Esophagus squamous epithelium (tissue), 4 donors: ENCODE measurements around the gene MAGI1.

ENCODE experiments used
- POLR2A ChIP-seq, 4 donors: fragments of 450-650 bp; IDR thresholded peaks; one replicate each; pipeline ENCODE4 v1.6.1; 2017; ENCODE audit warnings: antibody characterized with exemption in 4 of 4, mild to moderate bottlenecking in 4 of 4, moderate library complexity in 3 of 4
- TF ChIP-seq, protein P1 (sequence below), 6 experiments: fragments of 450-650 bp in 4 of 6; fragments of 200-600 bp in 2 of 6; sonication (generic) in 2 of 6; IDR thresholded peaks; one replicate each; pipeline ENCODE4 v1.5.1; 2016 to 2019; ENCODE audit warnings: antibody characterized with exemption in 6 of 6, mild to moderate bottlenecking in 4 of 6, moderate library complexity in 4 of 6

DNA sequence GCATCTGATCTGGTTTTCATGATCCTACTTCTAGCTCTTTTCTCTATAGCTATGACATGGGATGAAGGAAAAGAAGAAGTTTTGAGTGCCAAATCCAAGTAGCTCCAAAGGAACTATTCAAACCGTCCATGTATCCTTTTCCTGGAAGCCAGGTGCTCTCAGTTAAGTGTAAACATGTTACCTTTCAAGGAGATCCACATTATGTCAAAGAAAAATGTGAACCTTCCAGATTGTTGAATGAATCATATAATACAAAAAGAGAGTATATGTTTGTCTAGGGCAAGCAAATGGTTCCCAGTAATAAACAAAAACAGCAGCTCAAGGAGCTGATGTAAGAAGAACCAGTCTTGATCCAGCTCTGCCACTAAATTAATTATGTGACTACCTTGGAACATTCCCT, 534.9 kb downstream of the MAGI1 start:
- TF ChIP-seq, protein P1, sequence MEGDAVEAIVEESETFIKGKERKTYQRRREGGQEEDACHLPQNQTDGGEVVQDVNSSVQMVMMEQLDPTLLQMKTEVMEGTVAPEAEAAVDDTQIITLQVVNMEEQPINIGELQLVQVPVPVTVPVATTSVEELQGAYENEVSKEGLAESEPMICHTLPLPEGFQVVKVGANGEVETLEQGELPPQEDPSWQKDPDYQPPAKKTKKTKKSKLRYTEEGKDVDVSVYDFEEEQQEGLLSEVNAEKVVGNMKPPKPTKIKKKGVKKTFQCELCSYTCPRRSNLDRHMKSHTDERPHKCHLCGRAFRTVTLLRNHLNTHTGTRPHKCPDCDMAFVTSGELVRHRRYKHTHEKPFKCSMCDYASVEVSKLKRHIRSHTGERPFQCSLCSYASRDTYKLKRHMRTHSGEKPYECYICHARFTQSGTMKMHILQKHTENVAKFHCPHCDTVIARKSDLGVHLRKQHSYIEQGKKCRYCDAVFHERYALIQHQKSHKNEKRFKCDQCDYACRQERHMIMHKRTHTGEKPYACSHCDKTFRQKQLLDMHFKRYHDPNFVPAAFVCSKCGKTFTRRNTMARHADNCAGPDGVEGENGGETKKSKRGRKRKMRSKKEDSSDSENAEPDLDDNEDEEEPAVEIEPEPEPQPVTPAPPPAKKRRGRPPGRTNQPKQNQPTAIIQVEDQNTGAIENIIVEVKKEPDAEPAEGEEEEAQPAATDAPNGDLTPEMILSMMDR (IDR thresholded peaks at IDR 0.05), result no peak
- TF ChIP-seq POLR2A (IDR thresholded peaks at IDR 0.05), result no peak
